Measurements from ENCODE around the gene PAX2. TPM values are rescaled to one million over a fixed set of nuclear protein-coding genes. Genes with fewer than 3 reads are reported as not detected.

PAX2 gene
- total RNA-seq, 2 experiments from 2014 or later, result not detected

- H3K27ac Mint-ChIP-seq, result no peak overlapping the region
- intact Hi-C loops (cut with micrococcal nuclease), result no loop called here
These were observed 30.0 kb downstream of the PAX2 start for GRCh38 chr10:100775386-100775785.

GRCh38 chr10:100775871-100776270, 30.5 kb downstream of the PAX2 start:
- Mint-ChIP-seq H3K4me3 (no peak overlapping the region), H3K27me3 (ENCODE audit: low read depth) (peaks cover 21% of the 10 kb centered on the region), H3K9me3 (no peaks in the 10 kb centered on the region), H3K27ac (no peak overlapping the region), H3K36me3 (ENCODE audit: low read depth) (no peaks in the 10 kb centered on the region), H3K4me1 (ENCODE audit: low read depth) (no peaks in the 10 kb centered on the region)
- DNase-seq, result no peak
- CTCF ChIA-PET, result interaction anchor here (0.9 kb wide), 1 partner anchor 33 kb away, joined by 3 read pairs; no protein-coding TSS in a partner anchor
- intact Hi-C loops (cut with micrococcal nuclease), result no loop called here

More at GRCh38 chr10:100775386-100775785, 30.0 kb downstream of the PAX2 start:
- Mint-ChIP-seq H3K9me3 (no peaks in the 10 kb centered on the region), H3K4me1 (ENCODE audit: low read depth) (no peaks in the 10 kb centered on the region), H3K27me3 (ENCODE audit: low read depth) (peaks cover 21% of the 10 kb centered on the region), H3K4me3 (no peak overlapping the region), H3K36me3 (ENCODE audit: low read depth) (no peaks in the 10 kb centered on the region)
- CTCF ChIA-PET, result interaction anchor here (0.9 kb wide), 1 partner anchor 32 kb away, joined by 3 read pairs; no protein-coding TSS in a partner anchor
- no peak for DNase-seq

GRCh38 chr10:100776671-100777070, 31.3 kb downstream of the PAX2 start:
- H3K4me3 Mint-ChIP-seq, result no peak overlapping the region
- H3K36me3 Mint-ChIP-seq (ENCODE audit: low read depth), result no peaks in the 10 kb centered on the region
- intact Hi-C loops (cut with micrococcal nuclease), result no loop called here
- no peaks in the 10 kb centered on the region for H3K4me1 Mint-ChIP-seq (ENCODE audit: low read depth)
- H3K9me3 Mint-ChIP-seq, result no peaks in the 10 kb centered on the region
- CTCF ChIA-PET, result no interaction called here
- H3K27me3 Mint-ChIP-seq (ENCODE audit: low read depth), result peaks cover 21% of the 10 kb centered on the region
- no peak for DNase-seq
- H3K27ac Mint-ChIP-seq, result no peak overlapping the region

- Mint-ChIP-seq H3K9me3 (no peaks in the 10 kb centered on the region), H3K4me3 (no peak overlapping the region), H3K27me3 (ENCODE audit: low read depth) (peaks cover 16% of the 10 kb centered on the region), H3K36me3 (ENCODE audit: low read depth) (no peaks in the 10 kb centered on the region), H3K4me1 (ENCODE audit: low read depth) (no peaks in the 10 kb centered on the region), H3K27ac (no peak overlapping the region)
- intact Hi-C loops (cut with micrococcal nuclease), result no loop called here
- CTCF ChIA-PET, result no interaction called here
- no peak for DNase-seq
These were observed 33.9 kb downstream of the PAX2 start for GRCh38 chr10:100779329-100779728.

- no peak overlapping the region for H3K4me3 Mint-ChIP-seq
- peaks cover 10% of the 10 kb centered on the region for H3K27me3 Mint-ChIP-seq (ENCODE audit: low read depth)
- intact Hi-C loops (cut with micrococcal nuclease), result no loop called here
- CTCF ChIA-PET, result no interaction called here
- no peaks in the 10 kb centered on the region for H3K36me3 Mint-ChIP-seq (ENCODE audit: low read depth)
- no peaks in the 10 kb centered on the region for H3K9me3 Mint-ChIP-seq
- H3K4me1 Mint-ChIP-seq (ENCODE audit: low read depth), result no peaks in the 10 kb centered on the region
- no peak overlapping the region for H3K27ac Mint-ChIP-seq
- no peak for DNase-seq
These were observed 34.9 kb downstream of the PAX2 start for GRCh38 chr10:100780324-100780723.

GRCh38 chr10:100781145-100781665, 35.8 kb downstream of the PAX2 start:
- intact Hi-C loops (cut with micrococcal nuclease), result no loop called here
- Mint-ChIP-seq H3K9me3 (no peaks in the 10 kb centered on the region), H3K27ac (no peak overlapping the region), H3K27me3 (ENCODE audit: low read depth) (peaks cover 10% of the 10 kb centered on the region), H3K4me1 (ENCODE audit: low read depth) (no peaks in the 10 kb centered on the region), H3K36me3 (ENCODE audit: low read depth) (no peaks in the 10 kb centered on the region), H3K4me3 (no peak overlapping the region)
- DNase-seq, result no peak
- CTCF ChIA-PET, result no interaction called here

GRCh38 chr10:100782461-100783244, 37.3 kb downstream of the PAX2 start:
- H3K9me3 Mint-ChIP-seq, result no peaks in the 10 kb centered on the region
- DNase-seq, result no peak
- no peaks in the 10 kb centered on the region for H3K4me1 Mint-ChIP-seq (ENCODE audit: low read depth)
- no peak overlapping the region for H3K27ac Mint-ChIP-seq
- H3K4me3 Mint-ChIP-seq, result no peak overlapping the region
- peaks cover 15% of the 10 kb centered on the region for H3K27me3 Mint-ChIP-seq (ENCODE audit: low read depth)
- no peaks in the 10 kb centered on the region for H3K36me3 Mint-ChIP-seq (ENCODE audit: low read depth)
- CTCF ChIA-PET, result no interaction called here
- intact Hi-C loops (cut with micrococcal nuclease), result no loop called here

- H3K27me3 Mint-ChIP-seq (ENCODE audit: low read depth), result peaks cover 21% of the 10 kb centered on the region
- intact Hi-C loops (cut with micrococcal nuclease), result no loop called here
- H3K36me3 Mint-ChIP-seq (ENCODE audit: low read depth), result no peaks in the 10 kb centered on the region
- no peaks in the 10 kb centered on the region for H3K9me3 Mint-ChIP-seq
- CTCF ChIA-PET, result no interaction called here
- H3K4me3 Mint-ChIP-seq, result no peak overlapping the region
- H3K4me1 Mint-ChIP-seq (ENCODE audit: low read depth), result no peaks in the 10 kb centered on the region
- H3K27ac Mint-ChIP-seq, result no peak overlapping the region
- no peak for DNase-seq
These were observed 38.7 kb downstream of the PAX2 start for GRCh38 chr10:100784126-100784525.

GRCh38 chr10:100786591-100786990, 41.2 kb downstream of the PAX2 start:
- Mint-ChIP-seq H3K4me3 (no peak overlapping the region), H3K27ac (no peak overlapping the region), H3K27me3 (ENCODE audit: low read depth) (peaks cover 23% of the 10 kb centered on the region), H3K9me3 (no peaks in the 10 kb centered on the region), H3K4me1 (ENCODE audit: low read depth) (no peaks in the 10 kb centered on the region), H3K36me3 (ENCODE audit: low read depth) (no peaks in the 10 kb centered on the region)
- intact Hi-C loops (cut with micrococcal nuclease), result no loop called here
- DNase-seq, result no peak
- CTCF ChIA-PET, result no interaction called here

- Mint-ChIP-seq H3K36me3 (ENCODE audit: low read depth) (no peaks in the 10 kb centered on the region), H3K9me3 (no peaks in the 10 kb centered on the region), H3K4me1 (ENCODE audit: low read depth) (no peaks in the 10 kb centered on the region), H3K27ac (no peak overlapping the region), H3K27me3 (ENCODE audit: low read depth) (peaks cover 23% of the 10 kb centered on the region), H3K4me3 (no peak overlapping the region)
- intact Hi-C loops (cut with micrococcal nuclease), result no loop called here
- CTCF ChIA-PET, result interaction anchor here (0.6 kb wide), 1 partner anchor 17 kb away, joined by 3 read pairs; no protein-coding TSS in a partner anchor
- DNase-seq, result no peak
These were observed 42.9 kb downstream of the PAX2 start for GRCh38 chr10:100788002-100788903.

GRCh38 chr10:100790761-100791208, 45.4 kb downstream of the PAX2 start:
- H3K4me3 Mint-ChIP-seq, result no peak overlapping the region
- CTCF ChIA-PET, result no interaction called here
- H3K27me3 Mint-ChIP-seq (ENCODE audit: low read depth), result peaks cover 25% of the 10 kb centered on the region
- no peak for DNase-seq
- intact Hi-C loops (cut with micrococcal nuclease), result no loop called here
- no peaks in the 10 kb centered on the region for H3K36me3 Mint-ChIP-seq (ENCODE audit: low read depth)
- no peaks in the 10 kb centered on the region for H3K9me3 Mint-ChIP-seq
- no peak overlapping the region for H3K27ac Mint-ChIP-seq
- no peaks in the 10 kb centered on the region for H3K4me1 Mint-ChIP-seq (ENCODE audit: low read depth)

GRCh38 chr10:100791369-100792058, 46.1 kb downstream of the PAX2 start:
- peaks cover 26% of the 10 kb centered on the region for H3K27me3 Mint-ChIP-seq (ENCODE audit: low read depth)

More at GRCh38 chr10:100791369-100792058, 46.1 kb downstream of the PAX2 start:
- no peaks in the 10 kb centered on the region for H3K36me3 Mint-ChIP-seq (ENCODE audit: low read depth)
- H3K4me3 Mint-ChIP-seq, result no peak overlapping the region
- CTCF ChIA-PET, result interaction anchor here (0.6 kb wide), 1 partner anchor 103 kb away, joined by 3 read pairs; no protein-coding TSS in a partner anchor
- no peak overlapping the region for H3K27ac Mint-ChIP-seq
- intact Hi-C loops (cut with micrococcal nuclease), result no loop called here
- no peaks in the 10 kb centered on the region for H3K4me1 Mint-ChIP-seq (ENCODE audit: low read depth)
- no peak for DNase-seq
- H3K9me3 Mint-ChIP-seq, result no peaks in the 10 kb centered on the region
